ENCODE measurements around the gene DNAJC5. TPM values are rescaled to one million over a fixed set of nuclear protein-coding genes. Genes with fewer than 3 reads are reported as not detected.
A peak's percentile ranks its signal among the peaks of the same experiment; 100 is the strongest.
"Not testable (repeated sequence)": the region's sequence is repeated elsewhere in the genome, so short reads cannot be mapped to it uniquely, and the experiment has no call there.

DNAJC5 gene
- total RNA-seq, 4 donors from 2014 or later, result 41.3 to 137 (median 113) TPM

- Histone ChIP-seq H3K36me3 (peaks cover 0 to 100% (median 0%) of the 10 kb centered on the region in 3 donors), H3K4me1 (no peaks in the 10 kb centered on the region), H3K4me3 (no peak overlapping the region), H3K27ac (peak overlapping the region in 2 of 4 donors; percentile 51 to 65), H3K9me3 (no peaks in the 10 kb centered on the region), H3K27me3 (no peaks in the 10 kb centered on the region)
- no peak for TF ChIP-seq CTCF (IDR thresholded peaks at IDR 0.05)
- no peak for TF ChIP-seq POLR2A (IDR thresholded peaks at IDR 0.05)
- no peak for DNase-seq
Observed at GRCh38 chr20:63873477-63873971, 21.4 kb upstream of the DNAJC5 start.

- not testable (repeated sequence) for H3K4me1 ChIP-seq, H3K9me3 ChIP-seq, H3K27me3 ChIP-seq, DNase-seq, H3K4me3 ChIP-seq, H3K27ac ChIP-seq
- peaks cover 0 to 100% (median 0%) of the 10 kb centered on the region in 3 donors for H3K36me3 ChIP-seq
Observed at GRCh38 chr20:63874241-63874640, 20.7 kb upstream of the DNAJC5 start.

GRCh38 chr20:63876489-63877036 is 18.4 kb upstream of the DNAJC5 start:
- DNase-seq, result no peak
- Histone ChIP-seq H3K9me3 (no peaks in the 10 kb centered on the region), H3K27ac (no peak overlapping the region), H3K36me3 (peaks cover 0 to 87% (median 0%) of the 10 kb centered on the region in 3 donors), H3K4me3 (no peak overlapping the region), H3K27me3 (no peaks in the 10 kb centered on the region), H3K4me1 (peaks cover 0 to 6% (median 0%) of the 10 kb centered on the region in 4 donors)
- no peak for TF ChIP-seq CTCF (IDR thresholded peaks at IDR 0.05)
- no peak for TF ChIP-seq POLR2A (IDR thresholded peaks at IDR 0.05)

- Histone ChIP-seq H3K27me3 (no peaks in the 10 kb centered on the region), H3K4me1 (peaks cover 0 to 15% (median 0%) of the 10 kb centered on the region in 4 donors), H3K36me3 (peaks cover 0 to 84% (median 0%) of the 10 kb centered on the region in 3 donors), H3K9me3 (no peaks in the 10 kb centered on the region), H3K27ac (no peak overlapping the region), H3K4me3 (no peak overlapping the region)
- TF ChIP-seq POLR2A (IDR thresholded peaks at IDR 0.05) (no peak), CTCF (IDR thresholded peaks at IDR 0.05) (no peak)
- no peak for DNase-seq
Observed at GRCh38 chr20:63877755-63878470, 17.0 kb upstream of the DNAJC5 start.

GRCh38 chr20:63878899-63879663 is 15.8 kb upstream of the DNAJC5 start:
- TF ChIP-seq POLR2A (IDR thresholded peaks at IDR 0.05) (no peak), CTCF (IDR thresholded peaks at IDR 0.05) (no peak)
- peaks cover 0 to 84% (median 0%) of the 10 kb centered on the region in 3 donors for H3K36me3 ChIP-seq
- no peak overlapping the region for H3K27ac ChIP-seq
- no peaks in the 10 kb centered on the region for H3K27me3 ChIP-seq
- H3K9me3 ChIP-seq, result no peaks in the 10 kb centered on the region
- no peak for DNase-seq
- peaks cover 0 to 15% (median 0%) of the 10 kb centered on the region in 4 donors for H3K4me1 ChIP-seq
- H3K4me3 ChIP-seq, result no peak overlapping the region

- not testable (repeated sequence) for H3K27ac ChIP-seq, H3K27me3 ChIP-seq, DNase-seq, H3K4me3 ChIP-seq, H3K9me3 ChIP-seq
- Histone ChIP-seq H3K36me3 (peaks cover 0 to 84% (median 0%) of the 10 kb centered on the region in 3 donors), H3K4me1 (peaks cover 0 to 22% (median 0%) of the 10 kb centered on the region in 4 donors)
Observed at GRCh38 chr20:63880901-63881300, 14.0 kb upstream of the DNAJC5 start.
